ENCODE data around the gene IRF2BP2. TPM values are rescaled to one million over a fixed set of nuclear protein-coding genes. Genes with fewer than 3 reads are reported as not detected.

Gene IRF2BP2
- total and polyA plus RNA-seq, 2 donors (not counting 1 experiment from before 2014, with no cell fraction given) = 126 to 255 TPM

GRCh38 chr1:234588386-234588785, 21.6 kb downstream of the IRF2BP2 start:
- no peaks in the 10 kb centered on the region for H3K9me3 Mint-ChIP-seq (ENCODE audit: insufficient read depth)
- H3K27me3 Mint-ChIP-seq = peaks cover 4% of the 10 kb centered on the region
- Histone ChIP-seq H2AFZ (ENCODE audit: insufficient read depth, low read depth, low read length, poor library complexity, severe bottlenecking) (no peak overlapping the region), H3K9ac (ENCODE audit: low read length) (no peak overlapping the region), H3K36me3 (replicated peaks in 1 of 2; ENCODE audit: control extremely low read depth in 1 of 2, control insufficient read depth in 1 of 2, extremely low read depth in 1 of 2, insufficient read depth in 2 of 2, low read length in 1 of 2) (no peaks in the 10 kb centered on the region), H3K27me3 (replicated peaks in 1 of 4; ENCODE audit: control extremely low read depth in 1 of 4, control insufficient read depth in 3 of 4, insufficient read depth in 4 of 4, low read length in 3 of 4) (no peaks in the 10 kb centered on the region), H4K20me1 (ENCODE audit: control insufficient read depth, insufficient read depth, low read length, poor library complexity, severe bottlenecking) (no peaks in the 10 kb centered on the region), H3K4me1 (ENCODE audit: control insufficient read depth in 2 of 2, insufficient read depth in 2 of 2, low read length in 2 of 2) (no peaks in the 10 kb centered on the region), H3K9me3 (ENCODE audit: control extremely low read depth in 1 of 3, control insufficient read depth in 2 of 3, insufficient read depth in 1 of 3, low read length in 2 of 3) (no peaks in the 10 kb centered on the region), H3K27ac (ENCODE audit: low read length in 2 of 2) (no peak overlapping the region), H3K4me3 (ENCODE audit: control extremely low read depth in 1 of 5, extremely low read depth in 1 of 5, insufficient read depth in 1 of 5, low read depth in 2 of 5, low read length in 4 of 5) (no peak overlapping the region), H3K4me2 (replicated peaks; ENCODE audit: low read depth, low read length, poor library complexity, severe bottlenecking) (no peak overlapping the region), H3K79me2 (ENCODE audit: control insufficient read depth, insufficient read depth, low read length) (no peaks in the 10 kb centered on the region)
- H3K4me1 Mint-ChIP-seq = peaks cover 2% of the 10 kb centered on the region
- no peak overlapping the region for H3K4me3 Mint-ChIP-seq
- DNase-seq = no peak
- no peak for ATAC-seq (ENCODE audit: low read depth)
- POLR2A ChIA-PET = interaction anchor here (0.7 kb wide), 1 partner anchor 434 kb away, joined by 3 read pairs; no protein-coding TSS in a partner anchor
- intact Hi-C loops (cut with micrococcal nuclease) = no loop called here
- no peak overlapping the region for H3K27ac Mint-ChIP-seq
- no CpG with 5 or more reads among the region's 4 CpGs for WGBS (ENCODE audit: insufficient coverage)
- no peak for TF ChIP-seq CTCF (IDR thresholded peaks at IDR 0.05)
- no peak for TF ChIP-seq EZH2 (IDR thresholded peaks at IDR 0.05; ENCODE audit: borderline replicate concordance, insufficient read depth, low read depth, low read length, poor library complexity, severe bottlenecking)
- CTCF ChIA-PET = no interaction called here

- no peaks in the 10 kb centered on the region for H3K9me3 ChIP-seq (ENCODE audit: control extremely low read depth in 1 of 3, control insufficient read depth in 2 of 3, insufficient read depth in 1 of 3, low read length in 2 of 3)
- ChIA-PET POLR2A (no interaction called here), CTCF (no interaction called here)
- no peaks in the 10 kb centered on the region for H3K4me1 ChIP-seq (ENCODE audit: control insufficient read depth in 2 of 2, insufficient read depth in 2 of 2, low read length in 2 of 2)
- intact Hi-C loops (cut with micrococcal nuclease) = no loop called here
- H3K4me1 Mint-ChIP-seq = peaks cover 2% of the 10 kb centered on the region
- H3K9ac ChIP-seq (ENCODE audit: low read length) = no peak overlapping the region
- H2AFZ ChIP-seq (ENCODE audit: insufficient read depth, low read depth, low read length, poor library complexity, severe bottlenecking) = no peak overlapping the region
- no peak overlapping the region for H3K27ac ChIP-seq (ENCODE audit: low read length in 2 of 2)
- no peaks in the 10 kb centered on the region for H3K27me3 ChIP-seq (replicated peaks in 1 of 4; ENCODE audit: control extremely low read depth in 1 of 4, control insufficient read depth in 3 of 4, insufficient read depth in 4 of 4, low read length in 3 of 4)
- H3K27me3 Mint-ChIP-seq = peaks cover 4% of the 10 kb centered on the region
- H3K9me3 Mint-ChIP-seq (ENCODE audit: insufficient read depth) = no peaks in the 10 kb centered on the region
- TF ChIP-seq CTCF (IDR thresholded peaks at IDR 0.05) (no peak), EZH2 (IDR thresholded peaks at IDR 0.05; ENCODE audit: borderline replicate concordance, insufficient read depth, low read depth, low read length, poor library complexity, severe bottlenecking) (no peak)
- no peak for ATAC-seq (ENCODE audit: low read depth)
- H3K4me3 ChIP-seq (ENCODE audit: control extremely low read depth in 1 of 5, extremely low read depth in 1 of 5, insufficient read depth in 1 of 5, low read depth in 2 of 5, low read length in 4 of 5) = no peak overlapping the region
- H4K20me1 ChIP-seq (ENCODE audit: control insufficient read depth, insufficient read depth, low read length, poor library complexity, severe bottlenecking) = no peaks in the 10 kb centered on the region
- no peak overlapping the region for H3K4me2 ChIP-seq (replicated peaks; ENCODE audit: low read depth, low read length, poor library complexity, severe bottlenecking)
- no peaks in the 10 kb centered on the region for H3K79me2 ChIP-seq (ENCODE audit: control insufficient read depth, insufficient read depth, low read length)
- no peak overlapping the region for H3K4me3 Mint-ChIP-seq
- no peak overlapping the region for H3K27ac Mint-ChIP-seq
- WGBS (ENCODE audit: insufficient coverage) = 95% methylated on average over 7 of the region's 12 CpGs
- H3K36me3 ChIP-seq (replicated peaks in 1 of 2; ENCODE audit: control extremely low read depth in 1 of 2, control insufficient read depth in 1 of 2, extremely low read depth in 1 of 2, insufficient read depth in 2 of 2, low read length in 1 of 2) = no peaks in the 10 kb centered on the region
- DNase-seq = no peak
Measured at GRCh38 chr1:234586892-234587485, 23.0 kb downstream of the IRF2BP2 start.
